HG03280 (cell line): ENCODE results near the gene PHACTR3.

Experiments used
- ATAC-seq: cut with Tn5 transposase; IDR thresholded peaks from one replicate; pipeline ENCODE4 v1.9.1; 2021; ENCODE audit warnings: mild to moderate bottlenecking, moderate library complexity; ENCODE audit not compliant: unreplicated experiment

The PHACTR3 gene

DNA sequence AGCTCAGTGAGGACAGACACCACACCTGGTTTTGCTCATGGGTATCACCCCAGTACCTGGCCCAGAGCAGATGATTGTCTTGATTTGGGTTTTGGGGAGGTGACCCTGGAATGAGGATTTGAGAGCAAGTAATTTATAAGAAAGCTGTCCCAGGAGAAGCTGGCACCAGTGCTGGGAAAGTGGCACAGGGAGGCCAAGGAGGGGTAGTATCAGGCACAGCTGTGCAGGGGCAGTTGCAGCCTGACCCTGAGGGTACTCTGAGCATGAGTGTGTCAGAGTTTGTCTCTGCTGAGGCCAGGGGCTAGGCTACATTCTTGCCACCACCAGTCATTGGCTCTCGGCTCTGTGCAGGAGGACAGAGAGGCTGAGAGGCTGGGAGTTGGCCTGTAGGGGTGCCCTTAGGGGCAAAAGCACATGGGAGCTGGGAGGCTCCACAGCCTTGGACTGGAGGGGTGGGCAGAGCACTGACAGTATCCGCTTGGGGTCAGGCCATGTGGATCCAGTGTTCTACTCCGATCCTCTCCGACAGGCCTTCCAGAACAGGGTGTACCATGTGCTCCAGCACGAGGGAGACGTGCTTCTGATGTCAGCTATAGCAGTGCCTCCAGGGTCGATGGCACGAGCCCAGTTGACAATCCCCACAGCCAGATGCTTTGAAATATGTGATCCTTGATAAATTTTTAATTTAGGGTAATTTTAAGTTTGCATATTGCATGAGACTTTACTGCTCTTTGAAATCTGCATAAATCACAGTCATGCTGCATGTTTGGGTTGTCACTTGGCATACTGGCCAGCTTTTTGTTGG, 121.3 kb downstream of the PHACTR3 start:
- ATAC-seq = no peak

DNA sequence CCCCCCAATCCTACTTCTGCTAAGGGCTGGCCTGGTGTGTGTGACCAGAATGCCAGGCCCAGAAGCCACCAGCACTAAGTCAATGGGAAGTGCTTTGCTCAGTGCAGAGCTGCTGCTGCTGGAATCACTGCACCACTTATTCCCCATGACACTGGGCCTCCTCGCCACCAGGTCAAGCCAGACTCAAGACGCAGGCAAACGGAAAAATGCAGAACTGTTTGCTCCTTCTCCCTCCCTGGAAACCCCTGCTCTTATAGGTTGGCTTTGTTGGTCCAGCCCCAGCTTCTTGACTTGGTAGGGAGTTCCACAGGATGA, 121.9 kb downstream of the PHACTR3 start:
- no peak for ATAC-seq

DNA sequence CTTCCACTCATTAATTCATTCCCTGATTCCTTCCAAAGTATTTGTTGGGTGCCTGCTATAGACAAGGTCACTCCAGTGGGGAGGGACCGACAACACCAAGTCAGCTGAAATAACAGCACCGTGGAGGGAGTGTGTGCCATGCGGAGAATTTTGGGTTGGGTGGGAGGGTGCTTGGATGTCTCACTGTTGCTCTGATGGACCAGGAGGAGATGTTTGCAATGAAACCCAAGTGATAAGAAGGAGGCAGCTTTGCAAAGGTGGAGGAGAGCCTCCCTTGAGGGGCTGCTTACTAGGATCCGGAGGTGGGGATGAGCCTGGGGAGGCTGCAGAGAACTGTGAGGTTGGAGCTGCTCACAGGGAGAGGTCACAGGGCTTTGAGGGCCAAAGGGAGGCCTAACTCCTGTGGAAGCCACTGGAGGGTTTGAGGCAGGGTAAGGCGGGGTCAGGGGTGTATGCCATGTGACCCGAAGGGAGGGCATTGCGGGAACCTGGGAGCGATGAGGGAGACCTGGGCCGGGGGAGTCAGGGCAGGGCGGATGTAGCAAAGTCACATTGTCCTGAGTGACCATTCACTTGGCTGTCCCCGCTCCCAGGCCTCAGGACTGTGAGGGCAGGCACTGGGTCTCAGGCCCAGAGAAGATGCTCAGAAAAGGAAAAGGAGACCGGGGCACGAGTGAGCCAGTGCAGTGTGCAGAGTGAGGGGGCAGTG, 124.5 kb downstream of the PHACTR3 start:
- ATAC-seq = no peak

DNA sequence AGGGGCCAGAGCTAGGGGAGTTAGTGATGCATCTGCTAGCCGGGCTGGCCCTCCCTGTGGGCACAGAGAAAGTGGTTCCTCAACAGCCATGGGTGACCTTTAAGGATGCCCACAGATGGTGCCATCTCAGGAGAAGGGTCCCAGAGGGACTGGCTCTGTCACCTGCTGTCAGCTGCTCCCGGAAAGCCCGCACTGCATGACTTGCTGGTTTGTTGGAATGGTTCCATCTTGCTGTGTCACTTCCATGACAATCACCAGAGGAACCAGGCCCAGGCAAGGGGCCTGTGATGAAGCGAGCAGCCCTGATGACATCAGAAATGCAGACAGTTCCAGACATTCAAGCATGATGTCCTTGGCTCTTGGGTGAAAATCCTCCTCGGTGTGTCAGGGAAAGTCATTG, 125.2 kb downstream of the PHACTR3 start:
- no peak for ATAC-seq

DNA sequence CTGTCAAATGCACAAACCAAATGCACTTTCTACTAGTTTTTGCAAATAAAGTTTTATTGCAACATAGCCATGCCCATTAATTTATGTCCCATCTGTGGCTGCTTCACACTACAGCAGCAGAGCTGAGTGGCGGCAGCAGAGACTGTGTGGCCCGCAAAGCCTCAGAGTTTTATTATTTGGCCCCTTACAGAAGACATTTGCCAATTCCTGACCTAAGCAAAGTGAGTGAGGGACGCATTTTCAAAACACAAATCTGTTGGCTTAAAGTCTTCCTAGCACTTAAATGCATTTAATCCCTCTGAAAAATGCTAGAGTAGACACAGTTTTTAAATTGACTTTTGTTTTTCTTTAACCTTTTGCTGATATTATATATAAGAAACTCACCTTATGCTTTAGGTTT, 126.4 kb downstream of the PHACTR3 start:
- no peak for ATAC-seq

DNA sequence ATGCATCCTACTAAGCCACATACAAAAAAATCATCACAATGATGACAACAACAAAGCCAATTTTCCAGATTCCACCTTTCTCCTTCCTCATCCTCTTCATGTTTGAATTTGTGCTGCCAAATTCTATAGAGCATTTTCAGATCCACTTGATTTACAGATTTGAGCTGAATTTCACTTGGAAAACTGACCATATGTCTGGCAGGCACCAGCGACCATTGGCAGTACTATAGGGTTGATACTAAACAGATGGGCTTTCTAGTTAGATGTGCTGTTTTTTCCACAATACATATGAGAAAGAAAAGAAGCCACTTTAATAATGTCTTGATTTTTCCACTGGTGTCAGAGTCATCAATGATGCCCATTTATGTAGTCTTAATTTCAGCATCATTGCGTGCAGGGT, 127.0 kb downstream of the PHACTR3 start:
- ATAC-seq = no peak

DNA sequence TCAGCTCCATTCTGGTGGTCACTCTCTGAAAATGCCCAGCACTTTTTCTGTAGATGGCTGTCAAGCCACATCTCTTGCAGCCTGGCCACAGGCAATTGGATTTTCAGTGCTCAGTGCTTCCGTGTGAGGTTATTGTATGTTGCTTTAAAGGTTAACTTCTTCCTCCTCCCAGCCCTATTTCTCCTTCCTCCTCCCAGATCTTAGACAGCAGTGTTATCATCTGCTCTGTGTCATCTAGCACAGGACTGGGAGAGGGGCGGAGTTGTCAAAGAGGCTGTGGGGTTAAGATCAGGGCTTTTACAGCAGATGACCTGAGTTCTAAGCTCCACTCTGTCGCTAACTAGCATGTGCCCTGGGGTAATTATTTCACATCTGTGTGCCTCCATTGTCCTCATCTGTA, 129.0 kb downstream of the PHACTR3 start:
- no peak for ATAC-seq

DNA sequence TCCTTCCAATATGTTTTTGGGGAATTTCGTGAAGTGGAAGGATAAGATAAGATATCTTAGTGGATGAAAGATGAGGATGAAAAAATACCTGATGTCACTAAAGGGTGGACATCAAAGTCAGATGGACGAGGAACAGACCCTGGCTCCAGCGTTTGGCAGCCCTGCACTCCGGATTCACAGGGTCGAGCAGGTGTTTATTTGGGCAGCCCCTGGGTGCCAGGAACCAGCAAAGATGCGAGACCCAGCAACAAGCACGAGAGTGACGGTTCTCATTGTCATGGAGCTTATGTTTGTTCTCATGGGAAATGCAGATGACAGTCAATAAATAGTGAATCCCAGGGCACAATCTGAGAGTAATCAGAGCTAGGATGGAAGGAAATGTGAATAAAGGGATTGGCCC, 131.1 kb downstream of the PHACTR3 start:
- no peak for ATAC-seq

DNA sequence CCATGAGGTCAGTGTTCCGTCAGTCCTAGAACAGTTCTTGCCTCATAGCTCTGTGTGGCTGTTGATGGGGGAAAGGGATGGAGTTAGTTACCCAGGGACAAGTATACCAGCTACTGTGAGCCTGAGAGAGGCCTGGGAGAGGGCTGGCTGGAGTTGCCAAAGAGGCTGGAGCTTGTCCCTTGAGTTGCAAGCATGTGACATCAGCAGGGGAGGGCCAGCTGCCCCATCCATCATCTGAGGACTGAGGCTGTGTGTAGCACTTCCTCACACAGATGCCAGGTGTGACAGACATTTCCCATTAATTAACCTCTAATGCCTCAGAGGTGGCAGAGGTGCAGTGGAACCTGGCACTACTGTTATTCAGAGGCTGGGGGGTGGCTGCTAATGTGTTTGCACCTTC, 131.6 kb downstream of the PHACTR3 start:
- no peak for ATAC-seq

DNA sequence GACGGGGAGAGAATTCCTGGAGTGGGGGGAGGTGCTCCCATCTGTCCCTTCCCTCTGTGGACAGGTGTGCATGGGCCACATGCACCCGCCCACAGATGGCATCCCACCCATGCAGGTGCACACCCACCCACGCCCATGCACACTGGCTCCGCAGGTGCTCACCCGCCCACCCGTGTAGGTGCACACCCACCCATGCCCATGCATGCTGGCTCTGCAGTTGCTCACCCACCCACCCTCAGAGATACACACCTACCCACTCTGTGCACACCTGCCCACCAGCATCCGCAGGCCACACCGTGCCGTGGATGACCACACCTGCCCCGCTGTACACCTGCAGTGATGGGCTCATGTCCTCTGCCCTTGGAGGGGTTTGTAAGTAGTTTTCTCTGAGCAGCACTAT, 132.0 kb downstream of the PHACTR3 start:
- no peak for ATAC-seq

DNA sequence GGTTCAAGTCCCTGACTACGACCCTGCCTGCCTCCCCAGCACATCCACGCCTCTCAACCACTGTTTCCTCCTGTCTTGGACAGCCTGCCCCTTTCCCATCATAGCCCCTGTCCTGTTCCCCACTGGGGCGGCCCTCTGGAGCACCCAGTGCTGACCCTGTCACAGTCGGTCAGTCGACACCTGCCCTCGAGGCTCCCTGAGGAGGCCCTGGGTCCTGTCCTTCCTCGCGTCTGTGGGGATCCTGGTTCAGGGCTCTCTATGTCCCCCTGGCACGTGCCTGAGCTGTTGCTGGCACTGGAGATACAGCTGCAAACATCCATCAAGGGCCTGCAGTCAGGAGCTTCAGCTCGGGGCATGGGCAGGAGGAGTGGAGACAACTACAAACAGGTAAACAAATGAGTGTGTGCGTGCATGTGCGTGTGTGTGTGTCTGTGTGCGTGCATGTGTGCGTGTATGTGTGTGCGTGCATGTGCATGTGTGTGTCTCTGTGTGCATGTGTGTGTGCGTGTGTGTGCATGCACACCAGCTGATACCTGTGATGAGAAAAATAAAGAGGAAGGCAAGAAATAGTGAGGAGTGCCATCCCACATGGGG, 132.8 kb downstream of the PHACTR3 start:
- ATAC-seq = no peak

DNA sequence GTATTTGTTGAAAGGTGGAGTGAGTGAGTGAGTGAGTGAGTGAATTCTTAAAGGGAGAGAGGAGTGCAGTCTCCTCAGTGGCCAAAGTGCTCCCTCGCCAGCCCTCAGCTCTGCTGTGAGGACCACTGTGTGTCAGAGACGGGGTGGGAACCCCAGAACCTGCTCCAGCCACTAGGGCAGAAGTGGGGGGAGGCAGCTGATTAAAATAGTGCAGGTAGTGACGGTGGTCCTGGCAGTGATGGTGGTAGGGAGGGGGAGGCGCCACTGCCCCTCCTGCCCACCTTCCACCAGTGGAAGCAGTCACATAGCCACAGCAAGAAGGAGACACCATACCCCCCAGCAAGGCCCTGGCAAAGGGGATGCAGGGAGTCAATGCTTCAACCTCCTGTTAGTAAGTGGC, 133.5 kb downstream of the PHACTR3 start:
- no peak for ATAC-seq

DNA sequence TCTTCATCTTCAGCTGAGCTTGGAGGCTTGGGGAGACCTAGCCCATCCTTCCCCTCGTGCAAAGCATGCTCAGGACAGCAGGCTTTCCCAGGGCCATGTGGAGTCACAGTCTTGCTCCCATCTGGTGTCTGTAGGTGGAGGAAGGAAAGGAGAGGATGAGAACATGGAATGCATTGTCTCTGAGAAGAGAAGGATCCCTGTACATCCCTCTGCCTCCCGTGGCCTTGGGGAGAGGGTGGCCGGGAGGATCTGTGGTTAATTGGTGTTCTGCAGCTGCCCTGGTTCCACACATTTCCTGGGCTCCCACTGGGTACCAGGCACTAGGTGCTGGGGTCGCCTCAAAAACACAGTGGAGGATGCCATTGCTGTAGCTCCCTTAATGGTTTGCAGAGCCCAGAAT, 134.5 kb downstream of the PHACTR3 start:
- no peak for ATAC-seq

DNA sequence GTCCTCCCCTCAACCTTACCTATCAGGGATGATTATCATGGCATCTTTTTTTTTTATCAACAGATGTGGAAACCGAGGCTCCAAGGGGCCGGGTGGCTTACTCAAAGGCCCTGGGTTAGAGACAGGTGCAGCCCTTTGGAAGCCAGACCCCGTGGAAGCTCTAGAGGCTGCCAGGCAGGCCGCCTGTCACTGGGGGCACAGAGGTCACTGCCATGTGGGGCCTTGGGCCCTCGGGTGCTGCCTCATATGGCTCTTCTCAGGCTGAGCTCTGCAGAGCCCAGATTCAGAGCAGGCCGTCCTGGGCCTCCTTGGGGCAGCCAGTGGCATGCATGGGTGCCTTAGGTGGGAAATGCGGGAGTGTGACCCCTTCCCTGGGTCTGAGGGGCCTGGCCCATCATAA, 136.3 kb downstream of the PHACTR3 start:
- ATAC-seq = no peak

DNA sequence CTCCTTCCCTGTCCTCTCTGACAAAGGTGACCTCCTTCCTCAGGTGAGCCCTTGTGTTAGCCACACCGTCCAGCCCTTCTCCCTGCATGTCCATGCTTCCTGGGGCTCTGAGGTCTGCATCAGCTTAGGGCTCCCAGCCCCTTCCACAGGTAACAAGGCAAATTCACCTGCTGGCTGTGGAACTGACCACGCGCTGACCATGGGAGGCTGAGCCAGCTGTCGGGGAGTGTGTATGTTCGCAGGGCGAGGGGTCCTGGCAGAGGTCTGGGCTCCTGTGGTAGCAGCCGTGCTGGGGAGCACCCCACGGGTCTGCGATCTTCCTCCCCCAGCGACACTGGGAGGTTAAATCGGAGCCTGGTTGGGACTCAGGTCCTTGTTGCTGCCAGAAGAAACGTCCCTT, 136.7 kb downstream of the PHACTR3 start:
- no peak for ATAC-seq

DNA sequence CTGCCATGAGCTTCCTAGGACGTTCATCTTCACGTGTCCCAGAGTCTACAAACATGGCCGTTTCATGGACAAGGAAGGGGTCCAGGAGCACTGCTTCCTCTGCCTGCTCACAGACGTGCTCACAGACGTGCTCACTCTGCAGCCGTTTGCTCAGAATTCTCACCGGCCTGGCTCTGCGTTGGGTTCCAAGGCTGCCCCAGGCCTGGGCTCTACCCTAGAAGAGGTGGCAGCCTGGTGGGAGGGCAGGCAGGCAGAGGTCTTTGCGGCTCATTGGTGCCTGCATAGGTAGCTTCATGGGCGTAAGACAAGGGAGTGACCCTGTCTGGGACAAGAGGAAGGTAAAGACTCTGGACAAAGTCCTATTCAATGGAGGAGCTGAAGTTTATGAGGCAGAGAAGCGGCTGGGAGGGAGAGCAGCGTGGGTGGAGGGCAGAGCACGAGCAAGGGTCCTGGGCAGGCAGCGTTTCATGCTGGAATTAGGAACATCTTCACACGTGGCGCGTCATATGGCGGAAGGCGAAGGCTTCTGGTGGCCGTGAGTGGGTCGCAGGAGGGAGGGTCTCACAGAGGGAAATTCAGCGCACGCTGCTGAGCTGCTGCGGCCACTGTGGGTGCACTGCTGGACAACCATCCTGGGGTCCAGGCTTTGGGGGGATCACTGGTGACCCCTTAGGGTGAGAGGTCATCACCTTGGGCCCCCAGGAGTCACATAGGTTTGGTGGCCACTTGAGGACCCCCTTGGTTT, 138.2 kb downstream of the PHACTR3 start:
- no peak for ATAC-seq

DNA sequence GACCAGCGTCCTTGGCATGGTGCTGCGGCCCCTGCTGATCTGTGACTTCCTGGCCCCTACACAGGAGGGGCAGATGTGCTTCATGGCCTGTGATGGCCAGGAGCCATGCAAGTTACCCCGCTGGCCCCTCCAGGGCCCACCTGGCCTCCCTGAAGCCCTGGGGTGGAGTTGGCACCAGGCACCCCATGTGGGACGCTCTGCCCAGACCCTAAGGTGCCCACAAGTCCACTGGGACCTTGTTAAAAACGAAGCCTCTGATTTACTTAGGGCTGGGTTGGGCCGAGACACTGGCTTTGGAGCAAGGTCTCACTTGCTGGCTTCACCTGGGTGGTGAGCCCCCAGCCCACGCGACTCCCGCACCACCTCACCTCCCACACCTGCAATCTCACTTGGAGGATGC, 139.0 kb downstream of the PHACTR3 start:
- no peak for ATAC-seq

DNA sequence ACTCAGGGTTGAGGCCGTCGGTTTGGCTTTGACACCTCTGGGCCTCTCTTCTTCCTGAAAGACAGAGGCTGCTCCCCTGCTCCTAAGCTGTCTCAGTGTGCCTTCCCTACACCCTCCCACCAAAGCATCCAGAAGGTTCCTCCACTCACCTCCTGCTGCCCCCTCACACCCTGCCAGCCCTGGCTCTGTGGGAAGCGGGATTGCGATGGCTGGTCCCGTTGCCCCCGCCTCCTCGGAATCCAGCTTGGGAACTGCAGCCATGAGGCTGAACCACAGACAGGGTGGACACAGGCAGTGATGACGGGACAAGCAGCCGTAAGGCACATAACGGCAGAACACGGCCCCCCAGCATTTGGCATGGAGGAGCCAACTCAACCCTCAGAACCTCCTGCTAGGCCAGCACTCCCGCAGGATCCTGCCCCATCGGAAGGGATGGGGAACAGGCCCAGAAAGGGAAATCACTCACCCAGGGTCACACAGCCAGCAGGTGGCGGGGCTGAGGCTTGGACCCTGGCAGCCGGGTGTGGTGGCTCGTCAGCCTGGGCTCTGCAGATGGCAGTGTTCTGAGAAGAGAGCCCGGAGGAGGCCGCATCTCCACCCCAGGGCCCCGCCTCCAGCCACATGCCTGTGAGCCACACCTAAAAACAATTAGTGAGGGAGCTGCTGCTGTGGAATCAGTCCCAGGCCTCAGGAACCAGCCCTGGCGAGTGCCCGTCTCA, 139.6 kb downstream of the PHACTR3 start:
- ATAC-seq = no peak

DNA sequence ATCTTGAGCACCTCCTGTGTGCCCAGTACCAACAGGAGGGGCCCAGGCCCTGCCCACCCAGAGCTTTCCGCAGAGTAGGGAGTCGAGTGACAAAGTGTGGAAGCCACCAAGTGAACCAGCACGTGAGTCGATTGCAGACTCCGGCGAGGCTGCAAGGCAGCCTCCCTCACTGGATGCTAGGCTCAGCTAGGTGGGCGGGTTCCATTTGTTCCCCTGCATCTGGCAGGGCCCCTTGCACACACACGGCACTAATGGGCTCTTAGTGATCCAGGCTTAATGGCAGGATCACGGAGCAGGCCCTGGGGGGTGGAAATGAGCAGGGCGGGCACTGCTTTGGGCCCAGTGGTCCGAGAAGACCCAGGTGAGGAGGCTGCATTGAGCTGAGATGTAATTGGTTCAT, 140.4 kb downstream of the PHACTR3 start:
- ATAC-seq = no peak

DNA sequence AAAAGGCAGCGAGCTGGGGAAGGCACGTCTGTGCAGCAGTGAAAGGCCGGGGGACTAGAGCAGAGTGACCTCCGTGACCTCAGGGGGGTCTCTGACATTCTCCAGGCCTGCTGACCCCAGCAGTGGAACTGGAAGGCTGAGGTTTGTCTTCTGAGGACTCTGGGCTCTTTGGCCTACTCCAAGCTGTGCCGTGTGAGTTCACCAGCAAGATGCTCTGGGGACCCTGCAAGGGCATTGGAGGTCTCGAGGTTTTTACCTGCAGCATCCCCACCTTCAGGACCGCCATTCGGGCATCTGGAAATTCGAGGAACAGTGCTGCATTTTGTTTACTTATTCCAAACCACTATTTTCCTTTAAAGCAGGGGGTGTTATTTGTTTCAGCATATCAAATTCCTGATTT, 140.9 kb downstream of the PHACTR3 start:
- ATAC-seq = no peak

DNA sequence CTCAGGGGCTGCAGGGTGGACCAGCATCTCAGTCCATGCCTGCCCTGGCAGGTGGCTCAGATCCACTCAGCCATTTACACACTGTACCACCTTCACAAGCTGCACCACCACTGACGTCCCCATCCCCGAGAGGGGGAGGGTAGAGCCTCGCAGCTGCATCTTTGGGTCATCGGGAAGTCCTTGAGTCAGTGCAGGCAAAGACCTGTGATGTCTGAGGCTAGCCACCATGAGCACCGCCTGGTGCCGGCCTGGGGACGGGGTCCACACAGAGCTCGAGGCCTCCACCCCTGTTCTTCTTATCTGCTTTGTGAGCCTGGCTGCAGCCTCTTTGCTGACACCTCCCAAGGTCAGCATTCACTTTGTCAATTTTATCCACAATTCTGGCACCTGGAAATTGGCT, 141.4 kb downstream of the PHACTR3 start:
- no peak for ATAC-seq
